Measurements from ENCODE around the gene COL8A2. TPM values are rescaled to one million over a fixed set of nuclear protein-coding genes. Genes with fewer than 3 reads are reported as not detected.

The COL8A2 gene
- total RNA-seq, 4 donors from 2014 or later: 0.61 to 1.6 (median 0.81) TPM

GRCh38 chr1:36081926-36082485 is 43.0 kb downstream of the COL8A2 start:
- Histone ChIP-seq H3K9me3 (no peaks in the 10 kb centered on the region), H3K27me3 (peaks cover 14 to 49% (median 28%) of the 10 kb centered on the region in 3 donors), H3K36me3 (no peaks in the 10 kb centered on the region), H3K4me1 (peaks cover 0 to 11% of the 10 kb centered on the region in 2 donors), H3K4me3 (no peak overlapping the region), H3K27ac (no peak overlapping the region)
- in situ Hi-C loops (cut with MboI; ENCODE audit: low sequenced_read_pairs in 4 of 4) (no loop called here), intact Hi-C loops (cut with DNase I; ENCODE audit: low total_unique reads) (no loop called here)
- no peak for DNase-seq
- TF ChIP-seq POLR2A (IDR thresholded peaks at IDR 0.05) (no peak), CTCF (IDR thresholded peaks at IDR 0.05 in 4 of 5, conservative IDR thresholded peaks at IDR 0.05 in 1 of 5) (no peak)
- ATAC-seq: no peak

GRCh38 chr1:36080801-36081200 is 44.2 kb downstream of the COL8A2 start:
- H3K27me3 ChIP-seq: peaks cover 14 to 43% (median 21%) of the 10 kb centered on the region in 3 donors
- no peak for TF ChIP-seq CTCF (IDR thresholded peaks at IDR 0.05 in 4 of 5, conservative IDR thresholded peaks at IDR 0.05 in 1 of 5)
- ATAC-seq: no peak
- H3K4me1 ChIP-seq: peaks cover 0 to 11% of the 10 kb centered on the region in 2 donors
- in situ Hi-C loops (cut with MboI; ENCODE audit: low sequenced_read_pairs in 4 of 4): no loop called here
- H3K9me3 ChIP-seq: no peaks in the 10 kb centered on the region
- no peak overlapping the region for H3K27ac ChIP-seq
- no peak overlapping the region for H3K4me3 ChIP-seq
- intact Hi-C loops (cut with DNase I; ENCODE audit: low total_unique reads): no loop called here
- no peak for DNase-seq
- no peaks in the 10 kb centered on the region for H3K36me3 ChIP-seq

GRCh38 chr1:36080236-36080635 is 44.8 kb downstream of the COL8A2 start:
- no peaks in the 10 kb centered on the region for H3K36me3 ChIP-seq
- no peak overlapping the region for H3K4me3 ChIP-seq
- peaks cover 0 to 11% of the 10 kb centered on the region in 2 donors for H3K4me1 ChIP-seq
- DNase-seq (no peak), ATAC-seq (no peak)
- TF ChIP-seq POLR2A (IDR thresholded peaks at IDR 0.05): no peak
- TF ChIP-seq CTCF (IDR thresholded peaks at IDR 0.05 in 4 of 5, conservative IDR thresholded peaks at IDR 0.05 in 1 of 5): no peak
- H3K9me3 ChIP-seq: no peaks in the 10 kb centered on the region
- in situ Hi-C loops (cut with MboI; ENCODE audit: low sequenced_read_pairs in 4 of 4) (no loop called here), intact Hi-C loops (cut with DNase I; ENCODE audit: low total_unique reads) (no loop called here)
- H3K27ac ChIP-seq: no peak overlapping the region
- peaks cover 11 to 37% (median 18%) of the 10 kb centered on the region in 3 donors for H3K27me3 ChIP-seq

- no peak for TF ChIP-seq CTCF (IDR thresholded peaks at IDR 0.05 in 4 of 5, conservative IDR thresholded peaks at IDR 0.05 in 1 of 5)
- no peak for TF ChIP-seq POLR2A (IDR thresholded peaks at IDR 0.05)
- ATAC-seq (no peak), DNase-seq (no peak)
- no peaks in the 10 kb centered on the region for H3K9me3 ChIP-seq
- H3K4me3 ChIP-seq: no peak overlapping the region
- no peak overlapping the region for H3K27ac ChIP-seq
- intact Hi-C loops (cut with DNase I; ENCODE audit: low total_unique reads): no loop called here
- H3K27me3 ChIP-seq: peaks cover 0 to 11% (median 3%) of the 10 kb centered on the region in 3 donors
- H3K4me1 ChIP-seq: no peaks in the 10 kb centered on the region
- in situ Hi-C loops (cut with MboI; ENCODE audit: low sequenced_read_pairs in 4 of 4): no loop called here
- H3K36me3 ChIP-seq: no peaks in the 10 kb centered on the region
These were observed 47.9 kb downstream of the COL8A2 start for GRCh38 chr1:36076979-36077573.
